Measurements from ENCODE around the gene DNPEP. TPM values are rescaled to one million over a fixed set of nuclear protein-coding genes. Genes with fewer than 3 reads are reported as not detected.

The DNPEP gene
- total RNA-seq, 4 donors from 2014 or later = 45.0 to 98.5 (median 54.1) TPM

- TF ChIP-seq, protein P1, sequence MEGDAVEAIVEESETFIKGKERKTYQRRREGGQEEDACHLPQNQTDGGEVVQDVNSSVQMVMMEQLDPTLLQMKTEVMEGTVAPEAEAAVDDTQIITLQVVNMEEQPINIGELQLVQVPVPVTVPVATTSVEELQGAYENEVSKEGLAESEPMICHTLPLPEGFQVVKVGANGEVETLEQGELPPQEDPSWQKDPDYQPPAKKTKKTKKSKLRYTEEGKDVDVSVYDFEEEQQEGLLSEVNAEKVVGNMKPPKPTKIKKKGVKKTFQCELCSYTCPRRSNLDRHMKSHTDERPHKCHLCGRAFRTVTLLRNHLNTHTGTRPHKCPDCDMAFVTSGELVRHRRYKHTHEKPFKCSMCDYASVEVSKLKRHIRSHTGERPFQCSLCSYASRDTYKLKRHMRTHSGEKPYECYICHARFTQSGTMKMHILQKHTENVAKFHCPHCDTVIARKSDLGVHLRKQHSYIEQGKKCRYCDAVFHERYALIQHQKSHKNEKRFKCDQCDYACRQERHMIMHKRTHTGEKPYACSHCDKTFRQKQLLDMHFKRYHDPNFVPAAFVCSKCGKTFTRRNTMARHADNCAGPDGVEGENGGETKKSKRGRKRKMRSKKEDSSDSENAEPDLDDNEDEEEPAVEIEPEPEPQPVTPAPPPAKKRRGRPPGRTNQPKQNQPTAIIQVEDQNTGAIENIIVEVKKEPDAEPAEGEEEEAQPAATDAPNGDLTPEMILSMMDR (IDR thresholded peaks at IDR 0.05; ENCODE audit: low read depth) = no peak
These were observed 19.0 kb downstream of the DNPEP start for GRCh38 chr2:219368690-219369191.

- TF ChIP-seq, protein P1 (IDR thresholded peaks at IDR 0.05; ENCODE audit: low read depth) = no peak
These were observed 25.1 kb downstream of the DNPEP start for GRCh38 chr2:219362524-219363164.

- TF ChIP-seq, protein P1 (IDR thresholded peaks at IDR 0.05; ENCODE audit: low read depth) = no peak
These were observed 25.6 kb downstream of the DNPEP start for GRCh38 chr2:219362072-219362471.

- TF ChIP-seq, protein P1 (IDR thresholded peaks at IDR 0.05; ENCODE audit: low read depth) = no peak
These were observed 29.3 kb downstream of the DNPEP start for GRCh38 chr2:219358170-219359075.

GRCh38 chr2:219356834-219357233 is 30.9 kb downstream of the DNPEP start:
- TF ChIP-seq, protein P1 (IDR thresholded peaks at IDR 0.05; ENCODE audit: low read depth) = no peak

DNA sequence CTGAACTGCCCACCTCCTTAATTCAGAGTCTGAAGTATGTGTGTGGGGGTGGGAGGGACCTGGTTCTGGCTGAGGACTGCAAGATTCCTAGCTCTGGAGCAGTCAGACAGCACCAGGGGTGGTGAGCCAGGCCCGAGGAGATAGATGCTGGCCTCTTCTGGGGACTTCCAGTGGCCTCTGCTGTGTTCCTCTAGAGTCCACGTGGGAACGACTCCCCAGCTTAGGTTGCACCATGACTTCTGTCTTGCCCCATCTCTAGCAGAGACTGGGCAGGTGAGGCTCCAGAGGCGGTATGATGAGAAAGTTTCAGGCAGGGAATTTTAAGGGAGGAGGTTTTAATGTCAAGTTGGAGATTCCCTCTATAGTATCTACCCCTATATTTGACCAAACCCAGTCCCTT is 33.1 kb downstream of the DNPEP start:
- TF ChIP-seq, protein P1 (IDR thresholded peaks at IDR 0.05; ENCODE audit: low read depth) = no peak

- TF ChIP-seq, protein P1 (IDR thresholded peaks at IDR 0.05; ENCODE audit: low read depth) = no peak
These were observed 34.6 kb downstream of the DNPEP start for GRCh38 chr2:219353129-219353528.
